SK-MEL-5 (cell line): ENCODE results near the gene PTPRR. TPM values are rescaled to one million over a fixed set of nuclear protein-coding genes. Genes with fewer than 3 reads are reported as not detected.

Source experiments
- DNase-seq: peaks from one replicate; pipeline ENCODE4 v3.0.0-alpha.2; 2016; ENCODE audit warnings: low read depth, low spot score
- in situ Hi-C: cut with HindIII; loops from 2 replicates; pipeline ENCODE4 v1.10.0; 2016; ENCODE audit warnings: low sequenced_read_pairs, high pct_unique_total_duplicates, low pct_unique_long_range_greater_than_20kb
- total RNA-seq: library from RNA; depleted of rRNA; stranded (reverse); fragments of >200 nt; shearing (Covaris generic); gene quantifications from 2 replicates; pipeline ENCODE4 v1.2.3, GENCODE V29; 2014

PTPRR gene
- total RNA-seq, 1 experiment from 2014 or later, result 3.9 TPM

- DNase-seq, result no peak
- in situ Hi-C loops, result no loop called here
These were observed 225.0 kb downstream of the PTPRR start for GRCh38 chr12:70695361-70696023.

DNA sequence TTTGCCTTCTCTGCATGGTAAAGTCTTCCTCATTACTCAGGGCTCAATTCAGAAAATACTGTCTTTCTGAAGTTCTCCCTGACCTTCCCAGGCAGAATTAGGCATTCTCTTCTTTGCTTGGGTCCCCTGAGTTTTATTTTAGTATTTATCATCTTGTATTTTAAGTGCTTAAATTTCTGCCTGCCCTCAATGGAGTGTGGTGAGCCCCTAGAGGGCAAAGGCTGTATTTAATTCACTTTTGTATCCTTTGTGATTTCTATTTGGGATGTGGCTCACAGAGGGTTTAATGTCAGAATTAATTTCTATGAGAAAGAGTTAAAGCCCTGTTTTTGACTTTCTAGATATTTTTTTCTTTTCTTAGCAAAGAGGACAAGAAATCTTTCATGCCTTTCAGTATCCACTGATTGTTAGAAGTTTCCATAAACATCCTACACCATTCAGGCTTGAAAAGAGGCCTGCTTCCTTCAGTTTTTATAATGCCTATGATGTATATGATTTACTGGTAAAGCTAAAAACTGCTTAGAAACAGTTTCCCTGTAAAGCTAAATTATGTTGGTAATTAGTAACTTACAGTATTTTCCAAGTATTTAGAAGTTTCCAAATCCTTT lies 227.8 kb downstream of the PTPRR start:
- in situ Hi-C loops, result no loop called here
- peak; percentile 50 for DNase-seq

DNA sequence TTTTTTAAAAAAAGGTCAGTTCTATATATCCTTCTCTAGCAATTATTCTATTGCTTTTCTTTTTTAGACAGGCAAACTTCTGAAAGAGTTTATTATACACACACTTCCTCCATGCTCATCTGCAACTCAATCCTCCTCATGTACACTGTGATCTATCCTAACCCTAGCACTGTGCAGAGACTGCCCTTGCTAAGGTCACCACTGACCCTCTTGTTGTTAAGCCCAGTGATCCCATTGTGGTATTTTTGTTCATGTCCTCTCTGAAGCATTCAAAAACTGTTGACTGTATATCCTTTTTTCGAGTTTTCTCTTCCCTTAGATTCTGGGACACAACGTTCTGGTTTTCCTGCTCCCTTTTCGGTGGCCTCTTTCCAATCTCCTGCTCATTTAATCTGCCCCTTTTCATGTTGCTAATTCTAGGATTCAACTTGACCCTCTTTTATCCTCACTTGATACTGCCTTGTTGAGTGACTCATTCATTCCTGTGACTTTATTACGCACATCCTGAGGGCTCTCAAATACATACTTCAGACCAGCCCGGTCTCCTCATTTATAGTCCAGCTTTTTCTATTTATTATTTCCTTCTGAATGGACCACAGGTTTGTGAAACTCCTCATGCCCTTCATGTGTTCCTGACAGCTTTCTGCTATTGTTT lies 229.4 kb downstream of the PTPRR start:
- peak; percentile 70 for DNase-seq
- in situ Hi-C loops, result no loop called here

DNA sequence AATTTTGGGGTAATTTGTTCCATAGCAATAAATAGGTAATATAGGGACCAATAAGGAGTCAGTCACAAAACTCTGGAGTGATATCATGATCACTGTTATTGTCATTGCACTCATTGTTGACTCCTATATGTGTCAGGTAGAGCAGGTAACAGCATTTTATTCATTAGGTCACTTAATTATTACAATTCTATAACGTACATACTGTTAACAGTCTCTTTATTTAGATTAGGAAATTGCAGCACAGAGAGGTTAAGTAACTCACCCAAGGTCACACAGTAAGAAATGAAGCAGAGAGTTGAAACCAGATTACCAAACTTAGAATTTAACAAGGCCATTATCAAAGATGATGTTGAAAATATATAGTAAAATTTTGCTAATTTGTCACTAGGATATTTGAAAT lies 233.6 kb downstream of the PTPRR start:
- in situ Hi-C loops, result no loop called here

DNA sequence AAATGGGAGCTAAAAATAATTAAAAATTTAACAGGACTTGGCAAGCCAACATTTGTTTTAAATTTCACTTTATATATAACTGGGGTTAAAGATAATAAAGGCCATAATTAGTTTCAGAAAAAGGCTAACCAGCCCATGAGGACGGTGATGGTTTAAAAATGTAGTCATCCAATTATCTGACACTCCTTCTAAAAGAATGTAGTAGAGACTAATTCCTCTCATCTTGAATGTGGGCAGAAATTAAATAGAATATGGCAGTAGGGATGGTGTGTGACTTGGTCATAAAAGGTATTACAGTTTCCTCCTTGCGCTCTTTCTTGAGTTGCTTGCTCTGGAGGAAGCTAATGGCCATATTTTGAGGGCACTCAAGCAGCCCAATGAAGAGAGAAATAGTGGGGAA lies 234.2 kb downstream of the PTPRR start:
- in situ Hi-C loops, result no loop called here

More for the DNA sequence above, 233.6 kb downstream of the PTPRR start:
- DNase-seq, result no peak

DNA sequence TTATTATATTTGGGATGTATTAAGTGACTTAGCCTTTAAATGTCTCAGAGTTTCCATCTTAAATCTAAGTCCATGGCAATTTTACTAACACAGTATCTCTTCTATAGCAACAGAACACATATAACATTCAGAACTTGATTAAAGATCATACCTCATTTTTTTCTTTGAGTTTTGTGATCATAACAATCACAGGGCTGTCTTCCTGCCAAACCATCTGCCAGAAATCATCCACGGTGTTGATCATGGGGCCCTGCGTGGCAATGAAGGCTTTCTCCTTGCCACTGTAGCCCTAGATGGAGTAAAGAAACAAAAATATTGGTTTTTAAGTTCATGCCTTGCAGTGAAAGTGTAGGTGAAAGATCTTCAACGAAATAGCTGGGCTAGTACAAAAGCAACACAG lies 236.6 kb downstream of the PTPRR start:
- in situ Hi-C loops, result no loop called here
- peak; percentile 62 for DNase-seq

More for the DNA sequence above, 234.2 kb downstream of the PTPRR start:
- DNase-seq, result no peak

DNA sequence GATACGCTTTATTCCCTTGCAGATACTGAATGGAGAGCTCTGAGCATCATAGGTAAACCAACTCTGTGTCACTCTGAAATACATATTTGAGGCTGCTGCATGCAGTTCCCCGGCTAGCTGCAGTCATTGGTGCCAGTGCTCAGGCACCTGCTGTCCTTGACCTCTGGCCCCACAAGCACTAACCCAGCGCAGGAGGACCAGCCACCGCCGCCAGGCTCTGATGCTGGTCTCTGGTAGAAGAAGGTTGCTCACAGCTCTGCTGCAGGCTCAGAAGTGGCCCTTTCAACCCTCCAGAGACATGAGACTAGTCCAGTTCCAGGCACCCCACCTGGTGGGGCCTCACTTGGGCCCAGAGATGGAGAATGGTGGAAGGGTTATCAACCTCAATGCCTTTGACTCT lies 248.8 kb downstream of the PTPRR start:
- in situ Hi-C loops, result no loop called here
- no peak for DNase-seq

DNA sequence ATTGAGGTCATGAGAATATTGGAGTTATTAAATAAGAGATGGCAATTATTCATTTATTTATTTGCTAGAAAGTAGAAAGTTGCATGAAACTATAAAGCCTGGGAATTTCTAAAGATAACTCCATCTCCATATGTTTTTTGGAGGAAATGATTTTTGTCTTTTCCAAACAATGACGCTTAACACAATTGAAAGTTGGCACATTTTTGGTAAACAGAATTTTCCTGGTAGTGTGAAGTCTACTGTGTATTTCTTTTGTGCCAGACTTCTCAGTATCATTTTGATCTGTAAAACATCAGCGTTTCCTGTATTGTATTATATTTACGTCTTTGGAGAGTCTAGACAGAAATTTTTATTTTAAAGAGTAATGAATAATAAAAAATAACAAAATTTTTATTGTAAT lies 249.6 kb downstream of the PTPRR start:
- no peak for DNase-seq
- in situ Hi-C loops, result no loop called here

- in situ Hi-C loops, result no loop called here
- DNase-seq, result no peak
These were observed 253.3 kb downstream of the PTPRR start for GRCh38 chr12:70667253-70667652.

DNA sequence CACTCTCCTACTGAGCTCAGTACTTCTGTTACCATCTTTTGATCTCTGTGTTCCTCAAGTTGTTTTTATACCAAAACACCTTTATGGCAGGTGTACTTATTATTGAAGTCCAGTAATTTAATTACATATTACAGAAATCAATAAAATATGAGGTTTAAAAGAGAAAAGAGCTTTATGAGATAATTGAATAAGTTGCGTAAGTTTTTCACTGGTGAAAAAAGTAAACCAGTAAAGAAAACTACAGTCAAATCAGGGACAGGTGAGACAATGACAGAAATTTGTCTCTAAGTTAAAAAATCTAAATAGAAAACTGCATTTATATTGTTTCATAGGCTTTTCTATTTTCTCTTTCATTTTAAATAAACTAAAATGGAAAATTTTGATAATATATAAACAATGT lies 254.2 kb downstream of the PTPRR start:
- in situ Hi-C loops, result no loop called here

DNA sequence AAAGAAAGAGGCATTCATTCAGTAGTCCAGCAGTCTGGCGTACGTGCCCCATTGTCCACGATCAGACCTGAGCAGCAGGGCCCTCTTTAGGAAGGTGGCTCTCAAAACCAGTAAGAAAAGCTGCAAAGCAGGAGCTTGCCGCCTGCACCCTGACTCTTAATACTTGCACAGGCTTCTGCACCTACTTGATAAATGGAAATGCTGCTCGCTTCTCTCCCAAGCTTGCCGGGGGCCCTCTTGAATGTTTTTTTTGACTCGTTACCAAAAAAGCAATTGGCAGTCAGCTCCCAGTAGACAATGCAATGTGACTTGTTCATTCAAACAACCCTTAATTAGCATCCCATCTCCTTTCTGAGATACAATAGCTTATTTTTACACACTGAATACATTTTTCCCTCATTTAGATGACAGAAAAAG lies 256.1 kb downstream of the PTPRR start:
- in situ Hi-C loops, result no loop called here
- DNase-seq, result peak; percentile 19

More for the DNA sequence above, 254.2 kb downstream of the PTPRR start:
- DNase-seq, result no peak

DNA sequence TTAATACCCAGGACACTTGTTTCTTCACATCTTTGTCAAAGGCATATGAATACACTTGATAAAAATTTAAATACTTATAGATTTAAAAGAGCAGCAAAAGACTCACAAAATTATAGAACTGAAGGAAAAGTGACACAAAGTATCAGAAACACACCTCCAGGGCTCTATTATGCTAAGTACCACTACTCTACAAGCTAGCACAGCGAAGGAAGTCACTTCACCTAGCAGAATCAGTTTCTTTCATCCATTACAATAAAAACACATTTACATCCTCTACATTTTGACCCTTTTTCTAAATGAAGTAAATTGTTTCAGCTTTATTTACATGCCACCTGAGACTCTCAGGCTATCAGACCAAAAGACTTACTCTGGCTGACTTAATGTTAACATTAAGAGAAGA lies 256.7 kb downstream of the PTPRR start:
- no peak for DNase-seq
- in situ Hi-C loops, result no loop called here

DNA sequence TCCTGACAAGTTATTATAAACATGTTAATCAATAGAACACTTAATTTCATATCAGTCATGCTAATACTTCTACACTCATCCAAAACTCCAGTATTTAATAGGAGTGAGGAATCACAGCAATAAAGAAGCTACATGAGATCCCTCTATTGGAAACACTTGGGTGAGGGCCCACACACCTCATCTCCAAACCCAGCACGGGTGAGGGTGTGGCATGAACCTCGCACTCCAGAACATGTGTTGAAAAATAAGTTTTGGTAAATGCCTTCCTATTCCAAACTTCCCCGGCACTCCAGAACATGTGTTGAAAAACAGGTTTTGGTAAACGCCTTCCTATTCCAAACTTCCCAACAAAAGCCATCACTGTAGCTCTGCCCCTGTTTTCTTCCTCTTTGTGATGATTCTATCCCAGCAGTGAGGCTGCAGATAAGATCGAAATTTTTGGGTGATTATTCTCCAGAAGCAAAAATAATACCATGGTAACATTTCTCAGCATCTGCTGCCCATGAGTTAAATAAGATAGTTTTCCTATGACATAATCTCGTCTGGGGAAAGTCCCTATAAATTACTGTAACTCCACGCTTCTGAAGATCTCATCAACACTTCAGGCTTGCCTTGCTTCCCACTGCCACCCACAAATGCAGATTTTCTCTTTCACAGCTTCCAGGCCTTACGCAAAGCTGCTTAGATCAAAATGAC lies 258.9 kb downstream of the PTPRR start:
- no peak for DNase-seq
- in situ Hi-C loops, result no loop called here

GRCh38 chr12:70660620-70661219 lies 259.8 kb downstream of the PTPRR start:
- in situ Hi-C loops, result no loop called here

DNA sequence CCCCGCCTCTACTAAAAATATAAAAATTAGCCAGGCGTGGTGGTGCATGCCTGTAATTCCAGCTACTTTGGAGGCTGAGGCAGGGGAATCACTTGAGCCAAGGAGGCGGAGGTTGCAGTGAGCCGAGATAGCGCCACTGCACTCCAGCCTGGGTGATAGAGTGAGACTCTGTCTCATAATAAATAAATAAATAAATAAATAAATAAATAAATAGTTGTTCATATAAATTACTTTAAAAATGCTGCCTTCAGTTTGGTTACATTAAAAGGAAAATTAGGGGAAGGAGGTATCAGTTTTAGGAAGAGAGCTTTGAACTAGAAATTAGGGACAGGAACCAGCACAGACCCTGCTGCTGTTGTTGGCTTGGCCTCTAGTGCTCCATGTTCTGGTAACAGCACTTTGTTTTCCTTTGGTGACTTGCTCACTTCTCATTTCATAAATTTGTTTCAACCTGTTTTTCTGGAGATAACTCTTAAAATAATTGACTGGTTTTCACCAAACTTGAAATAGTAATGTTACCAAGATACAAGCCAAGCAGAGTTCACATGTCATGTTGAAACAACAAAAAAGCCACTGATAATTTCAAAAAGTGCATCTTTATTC lies 260.4 kb downstream of the PTPRR start:
- in situ Hi-C loops, result no loop called here
- DNase-seq, result no peak

More at GRCh38 chr12:70660620-70661219, 259.8 kb downstream of the PTPRR start:
- peak; percentile 76 for DNase-seq

GRCh38 chr12:70659077-70659606 lies 261.4 kb downstream of the PTPRR start:
- no peak for DNase-seq

GRCh38 chr12:70657616-70658286 lies 262.8 kb downstream of the PTPRR start:
- DNase-seq, result no peak
- in situ Hi-C loops, result no loop called here

More at GRCh38 chr12:70659077-70659606, 261.4 kb downstream of the PTPRR start:
- in situ Hi-C loops, result no loop called here
